Neural progenitor cell (in vitro differentiated cells): ENCODE results near the gene BBX. TPM values are rescaled to one million over a fixed set of nuclear protein-coding genes. Genes with fewer than 3 reads are reported as not detected.

ENCODE experiments used
- DNase-seq: peaks from one replicate; pipeline ENCODE4 v3.0.0-alpha.2; 2016; ENCODE audit warnings: low spot score
- H2AFZ ChIP-seq: fragments of 200-600 bp; sonication (generic); replicated peaks from 2 replicates; pipeline ENCODE4 v1.6.1; 2016; ENCODE audit warnings: antibody characterized with exemption
- H3F3A ChIP-seq: fragments of 200-600 bp; sonication (generic); 2 replicates; pipeline ENCODE4 v1.6.1; 2016; ENCODE audit warnings: antibody characterized with exemption, low read depth
- H3K27ac ChIP-seq: fragments of 200-600 bp; sonication (generic); 2 replicates; pipeline ENCODE4 v1.5.1; 2016; ENCODE audit warnings: mild to moderate bottlenecking
- H3K27me3 ChIP-seq: fragments of 200-600 bp; sonication (generic); 2 replicates; pipeline ENCODE4 v1.6.1; 2016; ENCODE audit warnings: mild to moderate bottlenecking, moderate library complexity
- H3K36me3 ChIP-seq: fragments of 200-600 bp; sonication (generic); 2 replicates; pipeline ENCODE4 v1.5.1; 2016
- H3K4me1 ChIP-seq: fragments of 200-600 bp; sonication (generic); 2 replicates; pipeline ENCODE4 v1.6.1; 2016; ENCODE audit warnings: mixed run types
- H3K4me2 ChIP-seq: fragments of 200-600 bp; sonication (generic); 2 replicates; pipeline ENCODE4 v1.6.1; 2016
- H3K4me3 ChIP-seq: fragments of 200-600 bp; sonication (generic); 2 replicates; pipeline ENCODE4 v1.5.1; 2016
- H3K79me2 ChIP-seq: fragments of 200-600 bp; sonication (generic); 2 replicates; pipeline ENCODE4 v1.6.1; 2016; ENCODE audit warnings: low read depth
- H3K9ac ChIP-seq: fragments of 200-600 bp; sonication (generic); 2 replicates; pipeline ENCODE4 v1.6.1; 2016
- H3K9me3 ChIP-seq: fragments of 200-600 bp; sonication (generic); 2 replicates; pipeline ENCODE4 v1.5.1; 2016; ENCODE audit warnings: low read depth
- H4K20me1 ChIP-seq: fragments of 200-600 bp; sonication (generic); 2 replicates; pipeline ENCODE4 v1.6.1; 2016; ENCODE audit warnings: low read depth
- H3K27ac Mint-ChIP-seq: 3 replicates; pipeline ENCODE4 v1.8.0; 2021; ENCODE audit warnings: mixed read lengths
- H3K27me3 Mint-ChIP-seq: 2 replicates; pipeline ENCODE4 v1.8.0; 2022; ENCODE audit warnings: low read depth, mild to moderate bottlenecking, inconsistent platforms, moderate library complexity, mixed read lengths; ENCODE audit not compliant: insufficient read depth
- H3K36me3 Mint-ChIP-seq: 3 replicates; pipeline ENCODE4 v1.8.0; 2021; ENCODE audit warnings: mixed read lengths
- H3K4me1 Mint-ChIP-seq: 3 replicates; pipeline ENCODE4 v1.8.0; 2021; ENCODE audit warnings: mixed read lengths
- H3K4me3 Mint-ChIP-seq: 3 replicates; pipeline ENCODE4 v1.8.0; 2021; ENCODE audit warnings: mild to moderate bottlenecking, moderate library complexity, mixed read lengths
- H3K9me3 Mint-ChIP-seq: 3 replicates; pipeline ENCODE4 v1.8.0; 2020; ENCODE audit warnings: mixed read lengths
- CTCF ChIP-seq: fragments of 200-600 bp; sonication (generic); IDR thresholded peaks from 2 replicates; pipeline ENCODE4 v1.5.1; 2017; ENCODE audit warnings: antibody characterized with exemption, mild to moderate bottlenecking
- EZH2 ChIP-seq: fragments of 200-600 bp; sonication (generic); IDR thresholded peaks from 2 replicates; pipeline ENCODE4 v1.6.1; 2017; ENCODE audit warnings: antibody characterized with exemption, mild to moderate bottlenecking, moderate library complexity
- EZH2phosphoT487 ChIP-seq: fragments of 200-600 bp; sonication (generic); IDR thresholded peaks from 2 replicates; pipeline ENCODE4 v1.6.1; 2017; ENCODE audit warnings: antibody characterized with exemption
- total RNA-seq: library from RNA; depleted of rRNA; stranded (reverse); fragments of >200 nt; gene quantifications from 2 replicates; pipeline ENCODE4 v1.2.3, GENCODE V29; 2015; ENCODE audit warnings: low replicate concordance

BBX gene
- total RNA-seq, 1 donor from 2014 or later, result 110 TPM

GRCh38 chr3:107857854-107858253 is 335.1 kb downstream of the BBX start:
- Histone ChIP-seq H3K27me3 (no peaks in the 10 kb centered on the region), H3K79me2 (no peaks in the 10 kb centered on the region), H3K4me2 (no peak overlapping the region), H3K9ac (no peak overlapping the region), H4K20me1 (no peaks in the 10 kb centered on the region), H3K36me3 (no peaks in the 10 kb centered on the region), H3K27ac (no peak overlapping the region), H3K9me3 (no peaks in the 10 kb centered on the region), H2AFZ (no peak overlapping the region), H3K4me3 (no peak overlapping the region), H3K4me1 (peaks cover 4% of the 10 kb centered on the region), H3F3A (no peaks in the 10 kb centered on the region)
- Mint-ChIP-seq H3K4me1 (peaks cover 22% of the 10 kb centered on the region), H3K27me3 (peaks cover 6% of the 10 kb centered on the region), H3K4me3 (no peak overlapping the region), H3K36me3 (no peaks in the 10 kb centered on the region), H3K27ac (no peak overlapping the region), H3K9me3 (no peaks in the 10 kb centered on the region)
- TF ChIP-seq EZH2 (no peak), EZH2phosphoT487 (no peak), CTCF (no peak)
- no peak for DNase-seq

GRCh38 chr3:107858876-107859275 is 336.1 kb downstream of the BBX start:
- H3K36me3 ChIP-seq, result no peaks in the 10 kb centered on the region
- no peak overlapping the region for H3K27ac Mint-ChIP-seq
- no peak overlapping the region for H3K27ac ChIP-seq
- H3K9me3 ChIP-seq, result no peaks in the 10 kb centered on the region
- peaks cover 4% of the 10 kb centered on the region for H3K4me1 ChIP-seq
- H3K79me2 ChIP-seq, result no peaks in the 10 kb centered on the region
- no peak for DNase-seq
- H3F3A ChIP-seq, result no peaks in the 10 kb centered on the region
- H3K36me3 Mint-ChIP-seq, result no peaks in the 10 kb centered on the region
- H3K9ac ChIP-seq, result no peak overlapping the region
- no peak overlapping the region for H2AFZ ChIP-seq
- no peaks in the 10 kb centered on the region for H4K20me1 ChIP-seq
- no peaks in the 10 kb centered on the region for H3K27me3 ChIP-seq
- peaks cover 15% of the 10 kb centered on the region for H3K4me1 Mint-ChIP-seq
- no peak overlapping the region for H3K4me3 ChIP-seq
- no peak overlapping the region for H3K4me3 Mint-ChIP-seq
- TF ChIP-seq EZH2, result no peak
- no peak for TF ChIP-seq EZH2phosphoT487
- TF ChIP-seq CTCF, result no peak
- peaks cover 6% of the 10 kb centered on the region for H3K27me3 Mint-ChIP-seq
- no peaks in the 10 kb centered on the region for H3K9me3 Mint-ChIP-seq
- no peak overlapping the region for H3K4me2 ChIP-seq

Other genes with a start within 250 kb of the BBX start
- gene CCDC54, start 145.5 kb upstream of the BBX start, total RNA-seq, result not detected in 2 replicates